ENCODE data around the gene PRM2.

GRCh38 chr16:11289202-11289601, 12.9 kb upstream of the PRM2 start:
- TF ChIP-seq SP1 (IDR thresholded peaks at IDR 0.05) (no peak), FOXM1 (IDR thresholded peaks at IDR 0.05; ENCODE audit: borderline replicate concordance) (no peak)
